Keratinocyte (primary cell): ENCODE data around the gene MST1.

ENCODE experiments used
- CTCF ChIP-seq, 3 experiments: IDR thresholded peaks in 1 of 3; conservative IDR thresholded peaks in 1 of 3; optimal IDR thresholded peaks in 1 of 3; 2 replicates in 2 of 3; 3 replicates in 1 of 3; pipeline versions ENCODE3 to v1.5.1; 2011; ENCODE audit warnings: low read length in 3 of 3, mild to moderate bottlenecking in 3 of 3, moderate library complexity in 2 of 3, control low read depth in 1 of 3, inconsistent platforms in 1 of 3; ENCODE audit not compliant: insufficient read depth in 2 of 3; ENCODE audit errors: extremely low read depth in 1 of 3
- EZH2 ChIP-seq: IDR thresholded peaks from one replicate; pipeline ENCODE4 v1.6.1; 2012; ENCODE audit warnings: inconsistent platforms, mild to moderate bottlenecking, low read length, moderate library complexity

GRCh38 chr3:49680493-49681231 is 8.6 kb downstream of the MST1 start:
- no peak for TF ChIP-seq CTCF (optimal IDR thresholded peaks at IDR 0.05 in 1 of 3, IDR thresholded peaks at IDR 0.05 in 1 of 3, conservative IDR thresholded peaks at IDR 0.05 in 1 of 3; ENCODE audit: extremely low read depth in 1 of 3, insufficient read depth in 2 of 3, low read length in 3 of 3)
- no peak for TF ChIP-seq EZH2
